IgD-negative memory B cell (primary cell): ENCODE data around the gene SOCS1. TPM values are rescaled to one million over a fixed set of nuclear protein-coding genes. Genes with fewer than 3 reads are reported as not detected.

ENCODE experiments used
- H3K27ac Mint-ChIP-seq, 3 donors: one replicate each; pipeline ENCODE4 v1.8.0; 2020 to 2022; ENCODE audit warnings: mild to moderate bottlenecking in 3 of 3, mixed read lengths in 3 of 3, moderate library complexity in 1 of 3
- H3K27me3 Mint-ChIP-seq: one replicate; pipeline ENCODE4 v1.8.0; 2021; ENCODE audit warnings: mixed read lengths
- H3K36me3 Mint-ChIP-seq: one replicate; pipeline ENCODE4 v1.8.0; 2020; ENCODE audit warnings: mild to moderate bottlenecking, mixed read lengths
- H3K4me1 Mint-ChIP-seq, 3 donors: one replicate each; pipeline ENCODE4 v1.8.0; 2020 to 2022; ENCODE audit warnings: mixed read lengths in 3 of 3, mild to moderate bottlenecking in 1 of 3
- H3K4me3 Mint-ChIP-seq, 4 donors: one replicate each; pipeline ENCODE4 v1.8.0; 2020 to 2022; ENCODE audit warnings: mild to moderate bottlenecking in 4 of 4, mixed read lengths in 4 of 4, moderate library complexity in 3 of 4
- H3K9me3 Mint-ChIP-seq, 3 donors: one replicate each; pipeline ENCODE4 v1.8.0; 2020 to 2021; ENCODE audit warnings: mixed read lengths in 3 of 3, mild to moderate bottlenecking in 1 of 3
- polyA plus RNA-seq: library from polyadenylated mRNA; unstranded; fragments of 300-500 nt; fragmentation: Illumina TruSeq; gene quantifications from one replicate; pipeline ENCODE4 v1.2.3, GENCODE V29; 2021

The SOCS1 gene
- polyA plus RNA-seq, 1 donor from 2014 or later, result 39.1 TPM

DNA sequence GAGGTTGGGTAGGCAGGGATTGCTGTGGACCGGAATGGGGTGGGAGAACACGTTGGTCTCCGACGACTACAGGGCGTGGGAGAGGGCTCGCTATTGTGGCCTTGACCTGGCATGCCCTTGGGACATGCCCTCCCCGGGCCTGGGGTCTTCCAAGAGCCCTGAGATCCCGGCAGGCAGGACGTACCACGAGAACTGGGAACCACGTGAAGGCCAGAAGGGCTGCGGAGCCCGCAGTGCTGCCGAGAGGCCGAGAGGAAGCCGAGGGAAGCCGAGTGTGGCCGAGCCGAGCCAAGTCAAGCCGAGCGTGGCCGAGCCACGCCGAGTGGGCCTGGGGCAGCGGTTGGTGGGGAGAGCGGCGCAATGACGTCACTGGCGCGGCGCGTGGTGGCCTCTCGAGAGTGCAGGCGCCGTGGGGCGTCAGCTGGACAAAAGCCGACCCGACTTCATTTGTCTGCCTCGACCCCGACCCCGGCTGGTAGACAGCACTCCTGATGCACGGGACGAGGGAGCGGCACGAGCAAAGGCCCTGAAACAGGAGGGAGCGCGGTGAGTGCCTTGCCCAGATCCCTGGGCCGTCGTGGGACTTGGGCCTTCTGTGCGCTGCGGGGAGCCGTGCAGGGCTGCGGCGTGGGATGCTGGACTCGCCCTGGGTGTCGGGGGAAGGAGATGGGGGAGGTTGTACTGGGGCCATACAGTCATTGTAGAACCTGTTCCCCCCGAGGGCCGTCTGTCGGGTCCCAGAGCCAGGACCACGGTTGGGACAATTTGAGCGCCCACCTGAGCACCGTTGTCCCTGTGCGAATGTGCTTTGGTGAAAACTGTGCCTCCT is 6.6 kb downstream of the SOCS1 start:
- H3K4me1 Mint-ChIP-seq, result peaks cover 14 to 25% (median 24%) of the 10 kb centered on the region in 3 donors
- peaks cover 1% of the 10 kb centered on the region for H3K36me3 Mint-ChIP-seq
- peak overlapping the region in 1 of 4 donors; percentile 12 for H3K4me3 Mint-ChIP-seq
- peak overlapping the region in 2 of 3 donors; percentile 39 to 98 for H3K27ac Mint-ChIP-seq
- no peaks in the 10 kb centered on the region for H3K9me3 Mint-ChIP-seq
- no peaks in the 10 kb centered on the region for H3K27me3 Mint-ChIP-seq

DNA sequence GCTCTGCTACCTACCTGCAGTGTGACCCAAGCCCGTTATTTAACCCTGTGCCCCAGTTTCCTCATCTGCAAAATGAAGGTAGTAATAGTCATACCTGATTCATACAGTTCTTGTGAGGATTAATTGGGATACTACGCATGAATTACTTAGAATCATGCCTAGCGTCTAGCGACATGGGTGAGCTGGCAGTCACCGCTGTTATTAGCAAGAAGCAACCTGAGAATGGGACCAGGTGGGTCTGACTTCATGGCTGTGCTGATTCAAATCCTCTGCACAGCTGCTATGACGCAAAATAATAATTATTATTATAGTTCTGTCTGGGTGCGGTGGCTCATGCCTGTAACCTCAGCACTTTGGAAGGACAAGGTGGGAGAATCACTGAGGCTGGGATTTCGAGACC is 7.9 kb downstream of the SOCS1 start:
- H3K27ac Mint-ChIP-seq, result peak overlapping the region in 1 of 3 donors; percentile 25
- H3K4me1 Mint-ChIP-seq, result peaks cover 5 to 17% (median 15%) of the 10 kb centered on the region in 3 donors
- H3K4me3 Mint-ChIP-seq, result peak overlapping the region in 2 of 4 donors; percentile 48 to 67
- peaks cover 1% of the 10 kb centered on the region for H3K36me3 Mint-ChIP-seq
- no peaks in the 10 kb centered on the region for H3K27me3 Mint-ChIP-seq
- H3K9me3 Mint-ChIP-seq, result no peaks in the 10 kb centered on the region

DNA sequence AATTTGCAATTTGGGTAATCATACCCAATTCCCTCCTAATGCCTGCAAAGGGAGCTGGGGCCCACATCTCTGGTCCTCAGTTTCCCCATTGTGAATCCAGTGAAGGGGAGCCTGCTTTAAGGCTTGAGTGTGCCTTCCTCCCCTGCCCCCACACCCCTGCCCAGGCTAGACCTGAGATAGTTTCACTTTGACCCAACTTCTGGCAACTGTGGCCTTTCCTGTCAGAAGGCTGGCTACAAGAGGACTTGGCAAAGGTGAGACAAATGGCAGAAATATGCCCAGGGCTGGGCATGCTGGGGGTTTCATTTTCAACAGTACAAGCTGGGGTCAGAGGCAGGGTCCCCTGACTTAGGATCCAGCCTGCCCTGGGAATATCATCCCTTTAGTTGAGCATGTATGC is 10.0 kb downstream of the SOCS1 start:
- H3K27me3 Mint-ChIP-seq, result no peaks in the 10 kb centered on the region
- no peak overlapping the region for H3K27ac Mint-ChIP-seq

DNA sequence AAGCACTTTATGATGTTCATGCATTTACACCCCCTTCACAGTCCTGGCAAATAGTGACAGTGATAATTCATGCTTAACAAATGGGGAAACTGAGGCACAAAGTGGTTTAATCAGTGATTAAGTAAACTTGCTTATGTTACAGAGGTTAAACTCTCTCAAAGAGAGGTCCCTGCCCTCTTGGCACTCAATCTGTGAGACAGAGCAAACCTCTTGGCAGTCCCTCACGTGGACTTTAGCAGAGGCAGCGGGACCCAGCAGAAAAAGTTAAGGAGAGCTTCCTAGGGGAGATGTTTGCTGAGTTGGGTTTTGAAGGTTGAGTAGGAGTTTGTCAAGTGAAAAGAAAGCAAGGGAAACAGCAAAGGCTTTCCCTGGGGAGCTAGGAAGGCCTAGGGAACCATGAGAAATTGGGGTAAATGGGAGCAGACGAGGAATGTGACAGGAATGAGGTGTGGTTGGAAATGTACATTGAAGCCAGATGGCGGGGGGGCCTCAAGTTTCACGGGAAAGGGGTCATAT is 10.7 kb downstream of the SOCS1 start:
- Mint-ChIP-seq H3K27me3 (no peaks in the 10 kb centered on the region), H3K36me3 (no peaks in the 10 kb centered on the region), H3K9me3 (no peaks in the 10 kb centered on the region), H3K4me1 (peaks cover 0 to 5% (median 2%) of the 10 kb centered on the region in 3 donors), H3K27ac (no peak overlapping the region), H3K4me3 (peak overlapping the region in 1 of 4 donors; percentile 6)

More for the DNA sequence above, 10.0 kb downstream of the SOCS1 start:
- H3K36me3 Mint-ChIP-seq, result no peaks in the 10 kb centered on the region
- no peak overlapping the region for H3K4me3 Mint-ChIP-seq
- no peaks in the 10 kb centered on the region for H3K9me3 Mint-ChIP-seq
- peaks cover 0 to 5% (median 2%) of the 10 kb centered on the region in 3 donors for H3K4me1 Mint-ChIP-seq

DNA sequence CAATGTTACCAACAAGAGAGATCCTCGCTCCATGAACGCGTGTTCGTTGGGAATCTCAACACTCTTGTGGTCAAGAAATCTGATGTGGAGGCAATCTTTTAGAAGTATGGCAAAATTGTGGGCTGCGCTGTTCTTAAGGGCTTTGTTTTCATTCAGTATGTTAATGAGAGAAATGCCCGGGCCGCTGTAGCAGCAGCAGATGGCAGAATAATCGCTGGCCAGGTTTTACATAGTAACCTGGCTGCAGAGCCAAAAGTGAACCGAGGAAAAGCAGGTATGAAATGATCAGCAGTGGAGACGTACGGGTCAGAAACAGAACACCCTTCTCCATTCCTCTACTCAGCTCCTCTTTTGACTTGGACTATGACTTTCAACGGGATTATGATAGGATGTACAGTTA is 13.3 kb downstream of the SOCS1 start:
- no peaks in the 10 kb centered on the region for H3K27me3 Mint-ChIP-seq
- H3K36me3 Mint-ChIP-seq, result no peaks in the 10 kb centered on the region

DNA sequence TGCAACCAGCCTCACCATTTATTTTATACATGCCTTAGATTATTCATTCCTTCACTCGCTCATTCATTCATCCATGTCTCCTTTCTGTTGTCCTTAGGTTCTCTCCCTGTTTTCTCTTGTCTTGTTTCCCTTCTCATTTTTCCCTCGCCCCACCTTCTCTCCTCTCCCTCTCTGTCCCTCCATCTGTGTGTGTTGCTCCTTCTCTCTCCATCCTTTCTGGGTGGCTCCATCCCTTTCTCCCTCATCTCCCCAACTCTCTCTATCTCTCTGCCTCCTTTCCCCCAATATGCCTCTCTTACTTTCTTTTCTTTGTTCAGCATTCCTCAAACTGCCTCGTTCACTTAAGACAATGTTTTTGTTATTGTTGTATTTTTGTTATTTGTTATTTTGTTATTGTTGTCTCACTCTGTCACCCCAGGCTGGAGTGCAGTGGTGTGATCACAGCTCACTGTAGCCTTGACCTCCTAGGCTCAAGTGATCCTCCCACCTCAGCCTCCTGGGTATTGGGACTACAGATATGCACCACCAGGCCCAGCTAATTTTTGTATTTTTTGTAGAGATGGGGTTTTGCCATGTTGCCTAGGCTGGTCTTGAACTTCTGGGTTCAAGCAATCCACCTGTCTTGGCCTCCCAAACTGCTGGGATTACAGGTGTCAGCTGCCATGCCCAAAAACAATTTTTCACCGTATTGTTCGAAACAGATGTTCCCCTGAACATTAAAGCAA is 14.4 kb downstream of the SOCS1 start:
- H3K4me3 Mint-ChIP-seq, result no peak overlapping the region
- H3K4me1 Mint-ChIP-seq, result peaks cover 0 to 2% (median under 1%) of the 10 kb centered on the region in 3 donors
- H3K27ac Mint-ChIP-seq, result no peak overlapping the region
- H3K36me3 Mint-ChIP-seq, result no peaks in the 10 kb centered on the region
- no peaks in the 10 kb centered on the region for H3K9me3 Mint-ChIP-seq
- no peaks in the 10 kb centered on the region for H3K27me3 Mint-ChIP-seq

More for the DNA sequence above, 13.3 kb downstream of the SOCS1 start:
- Mint-ChIP-seq H3K4me3 (no peak overlapping the region), H3K27ac (no peak overlapping the region), H3K4me1 (peaks cover 0 to 2% (median 2%) of the 10 kb centered on the region in 3 donors), H3K9me3 (no peaks in the 10 kb centered on the region)

DNA sequence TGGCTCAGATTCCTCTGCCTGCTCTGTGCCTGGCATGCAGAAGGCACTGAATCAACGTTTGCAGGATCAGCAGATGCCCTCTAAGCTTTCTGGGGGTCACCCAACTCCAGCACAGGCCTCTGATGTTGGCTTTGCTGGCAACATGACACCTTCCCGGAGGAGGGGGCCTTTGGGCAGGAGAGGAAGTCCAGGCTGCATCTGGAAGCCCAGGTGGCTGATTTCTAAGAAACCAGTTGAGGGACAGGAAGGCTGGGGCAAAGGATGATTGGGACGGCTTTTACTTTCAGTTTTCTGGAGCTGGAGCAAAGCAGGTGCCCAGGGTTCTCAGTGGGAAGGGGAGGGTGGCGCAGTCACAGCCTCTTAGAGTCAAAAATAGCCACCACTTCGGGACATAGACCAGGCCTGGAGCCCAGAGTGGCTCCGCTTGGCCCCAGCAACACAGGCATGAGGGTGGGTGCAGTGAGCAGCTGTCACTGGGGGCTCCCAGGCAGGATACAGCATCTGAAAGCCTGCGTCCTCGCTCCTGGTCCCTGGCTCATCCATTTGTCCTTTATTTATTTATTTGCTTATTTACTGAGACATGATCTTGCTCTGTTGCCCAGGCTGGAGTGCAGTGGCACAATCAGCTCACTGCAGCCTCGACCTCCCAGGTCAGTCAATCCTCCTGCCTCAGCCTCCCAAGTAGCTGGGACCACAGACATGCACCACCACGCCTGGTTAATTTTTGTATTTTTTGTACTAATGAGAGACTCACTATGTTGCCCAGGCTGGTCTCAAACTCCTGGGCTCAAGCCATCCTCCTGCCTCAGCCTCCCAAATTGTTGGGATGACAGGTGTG is 15.1 kb downstream of the SOCS1 start:
- Mint-ChIP-seq H3K27ac (no peak overlapping the region), H3K36me3 (no peaks in the 10 kb centered on the region), H3K4me1 (peaks cover 0 to 2% (median 0%) of the 10 kb centered on the region in 3 donors), H3K4me3 (peak overlapping the region in 1 of 4 donors; percentile 67), H3K27me3 (no peaks in the 10 kb centered on the region), H3K9me3 (no peaks in the 10 kb centered on the region)

DNA sequence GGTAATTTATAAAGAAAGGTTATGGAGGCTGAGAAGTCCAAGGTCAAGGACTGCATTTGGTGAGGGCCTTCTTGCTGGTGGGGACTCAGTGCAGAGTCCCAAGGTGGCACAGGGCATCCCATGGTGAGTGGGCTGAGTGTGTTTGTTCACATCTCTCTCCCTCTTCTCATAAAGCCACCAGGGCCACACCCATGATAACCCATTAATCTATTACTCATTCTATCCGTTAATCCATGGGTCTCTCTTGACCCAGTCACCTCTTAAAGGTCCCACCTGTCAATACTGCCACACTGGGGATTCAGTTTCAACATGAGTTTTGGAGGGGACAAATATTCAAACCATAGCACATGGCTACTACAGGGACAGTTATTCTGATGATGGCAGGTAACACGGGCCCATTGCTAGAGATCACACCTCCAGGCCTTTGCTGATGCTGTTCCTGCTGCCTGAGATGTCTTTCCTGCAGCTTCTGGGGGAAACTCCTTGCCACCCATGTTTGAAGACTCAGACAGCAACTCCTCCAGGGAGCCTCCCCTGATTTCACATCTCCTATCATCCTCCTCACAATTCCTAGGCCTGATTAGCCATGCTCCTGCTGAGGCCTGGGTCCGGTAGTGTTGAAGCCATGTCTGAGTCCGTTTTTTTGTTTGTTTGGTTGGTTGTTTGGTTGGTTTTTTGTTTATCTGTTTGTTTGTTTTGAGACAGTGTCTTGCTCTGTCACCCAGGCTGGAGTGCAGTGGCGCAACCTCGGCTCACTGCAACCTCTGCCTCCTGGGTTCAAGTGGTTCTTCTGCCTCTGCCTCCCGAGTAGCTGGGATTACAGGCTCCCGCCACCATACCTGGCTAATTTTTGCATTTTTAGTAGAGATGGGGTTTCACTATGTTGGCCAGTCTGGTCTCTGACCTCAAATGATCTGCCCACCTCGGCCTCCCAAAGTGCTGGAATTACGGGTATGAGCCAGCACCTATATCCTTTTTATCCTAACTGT is 16.1 kb downstream of the SOCS1 start:
- peak overlapping the region in 1 of 4 donors; percentile 30 for H3K4me3 Mint-ChIP-seq
- H3K27ac Mint-ChIP-seq, result peak overlapping the region in 1 of 3 donors; percentile 35
- no peaks in the 10 kb centered on the region for H3K9me3 Mint-ChIP-seq
- peaks cover 0 to under 1% (median 0%) of the 10 kb centered on the region in 3 donors for H3K4me1 Mint-ChIP-seq
- H3K36me3 Mint-ChIP-seq, result no peaks in the 10 kb centered on the region
- no peaks in the 10 kb centered on the region for H3K27me3 Mint-ChIP-seq

DNA sequence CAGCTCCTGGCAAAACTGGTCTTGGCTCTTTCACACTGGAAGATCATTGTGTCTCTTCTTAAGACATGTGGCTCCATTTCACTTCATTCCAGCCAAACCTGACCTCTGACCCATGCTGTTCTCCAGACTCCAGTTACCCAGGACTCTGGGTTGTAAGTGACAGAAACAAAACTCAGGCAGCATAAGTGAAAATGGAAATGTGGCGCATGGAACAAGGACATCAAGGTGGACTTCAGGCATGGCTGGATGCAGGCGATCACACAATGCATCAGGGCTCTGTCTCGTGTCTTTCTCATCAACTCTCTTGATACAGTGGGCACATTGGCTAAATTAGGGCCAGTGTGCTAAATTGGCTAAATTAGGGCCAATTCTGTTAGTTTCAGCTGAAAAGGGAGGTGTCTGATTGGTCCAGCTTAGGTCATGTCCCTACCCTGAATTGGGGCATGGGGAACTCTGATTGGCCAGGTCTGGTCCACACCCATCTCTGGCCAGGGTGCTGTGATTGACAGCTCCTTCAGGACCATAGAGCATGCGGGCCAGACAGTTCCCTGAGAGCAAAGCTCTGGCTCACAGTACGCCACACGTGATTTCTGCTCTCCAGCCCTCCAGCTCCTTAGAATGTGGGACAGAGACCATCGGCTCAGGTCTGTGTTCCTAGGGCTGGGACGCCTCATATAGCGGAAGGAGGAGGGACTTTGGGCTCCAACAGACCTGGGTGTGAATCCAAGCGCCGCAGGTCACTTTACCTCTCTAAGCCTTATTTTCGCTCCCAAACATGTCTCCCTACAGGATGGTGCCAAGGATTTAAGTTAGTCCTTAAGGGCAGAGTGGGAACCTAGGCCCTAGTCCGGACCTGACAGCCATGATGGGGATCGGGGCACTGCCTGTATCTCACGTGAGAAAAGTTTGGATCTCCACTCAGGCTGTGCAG is 17.5 kb downstream of the SOCS1 start:
- H3K27me3 Mint-ChIP-seq, result no peaks in the 10 kb centered on the region
- no peaks in the 10 kb centered on the region for H3K9me3 Mint-ChIP-seq
- no peaks in the 10 kb centered on the region for H3K36me3 Mint-ChIP-seq
- H3K4me1 Mint-ChIP-seq, result peaks cover 0 to 4% (median 0%) of the 10 kb centered on the region in 3 donors
- H3K4me3 Mint-ChIP-seq, result no peak overlapping the region
- H3K27ac Mint-ChIP-seq, result no peak overlapping the region

DNA sequence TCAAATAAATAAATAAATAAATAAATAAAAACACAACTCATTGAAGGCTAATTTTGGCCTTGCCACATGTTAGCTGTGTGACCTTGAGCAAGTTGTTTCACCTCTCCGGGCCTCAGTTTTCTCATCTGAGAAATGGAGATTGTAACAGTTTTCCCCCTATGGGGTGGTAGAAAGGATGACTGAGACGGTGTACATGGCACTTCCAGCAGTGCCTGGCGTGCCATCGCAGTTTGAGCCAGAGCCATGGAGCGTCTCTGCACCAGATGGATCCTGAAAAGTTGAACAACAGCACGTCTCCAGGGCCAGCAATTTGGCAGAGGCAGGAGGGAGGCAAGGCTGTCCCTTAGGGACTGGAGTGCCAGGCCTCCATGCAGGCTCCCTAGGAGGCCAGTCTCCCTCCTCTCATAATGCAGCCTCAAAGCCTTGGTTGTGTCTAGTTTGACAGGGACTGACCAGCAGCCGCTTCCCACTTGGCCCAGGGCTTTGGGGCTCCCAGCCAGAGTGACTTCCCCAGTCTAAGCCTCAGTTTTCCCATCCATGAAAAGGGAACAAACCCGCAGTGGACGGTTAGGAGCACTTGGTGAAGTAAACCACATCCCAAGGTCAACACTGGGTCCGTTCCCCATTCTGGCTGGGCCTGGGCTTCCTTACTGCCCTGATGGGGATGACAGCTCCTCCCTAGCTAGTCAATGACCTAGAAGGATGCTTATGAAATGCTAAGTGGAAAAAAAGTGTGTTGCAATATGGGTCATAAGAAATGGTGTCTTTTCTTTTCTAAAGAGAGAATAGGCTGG is 19.3 kb downstream of the SOCS1 start:
- peaks cover 5 to 12% (median 6%) of the 10 kb centered on the region in 3 donors for H3K4me1 Mint-ChIP-seq
- H3K27ac Mint-ChIP-seq, result no peak overlapping the region
- no peaks in the 10 kb centered on the region for H3K9me3 Mint-ChIP-seq
- no peak overlapping the region for H3K4me3 Mint-ChIP-seq
- no peaks in the 10 kb centered on the region for H3K27me3 Mint-ChIP-seq
- no peaks in the 10 kb centered on the region for H3K36me3 Mint-ChIP-seq

DNA sequence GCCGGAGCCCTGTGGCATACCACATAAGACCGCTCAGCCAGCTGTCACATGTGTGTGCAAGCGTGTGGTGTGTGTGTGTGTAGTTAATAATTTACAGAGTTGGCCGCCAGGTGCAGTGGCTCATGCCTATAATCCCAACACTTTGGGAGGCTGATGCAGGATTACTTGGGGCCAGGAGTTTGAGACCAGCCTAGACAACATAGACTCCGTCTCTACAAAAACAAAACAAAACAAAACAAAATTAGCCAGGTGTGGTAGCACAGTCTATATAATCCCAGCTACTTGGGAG is 20.4 kb downstream of the SOCS1 start:
- H3K36me3 Mint-ChIP-seq, result no peaks in the 10 kb centered on the region
- H3K4me3 Mint-ChIP-seq, result no peak overlapping the region
- H3K9me3 Mint-ChIP-seq, result no peaks in the 10 kb centered on the region
- H3K4me1 Mint-ChIP-seq, result peaks cover 5 to 14% (median 6%) of the 10 kb centered on the region in 3 donors
- no peak overlapping the region for H3K27ac Mint-ChIP-seq
- H3K27me3 Mint-ChIP-seq, result no peaks in the 10 kb centered on the region

DNA sequence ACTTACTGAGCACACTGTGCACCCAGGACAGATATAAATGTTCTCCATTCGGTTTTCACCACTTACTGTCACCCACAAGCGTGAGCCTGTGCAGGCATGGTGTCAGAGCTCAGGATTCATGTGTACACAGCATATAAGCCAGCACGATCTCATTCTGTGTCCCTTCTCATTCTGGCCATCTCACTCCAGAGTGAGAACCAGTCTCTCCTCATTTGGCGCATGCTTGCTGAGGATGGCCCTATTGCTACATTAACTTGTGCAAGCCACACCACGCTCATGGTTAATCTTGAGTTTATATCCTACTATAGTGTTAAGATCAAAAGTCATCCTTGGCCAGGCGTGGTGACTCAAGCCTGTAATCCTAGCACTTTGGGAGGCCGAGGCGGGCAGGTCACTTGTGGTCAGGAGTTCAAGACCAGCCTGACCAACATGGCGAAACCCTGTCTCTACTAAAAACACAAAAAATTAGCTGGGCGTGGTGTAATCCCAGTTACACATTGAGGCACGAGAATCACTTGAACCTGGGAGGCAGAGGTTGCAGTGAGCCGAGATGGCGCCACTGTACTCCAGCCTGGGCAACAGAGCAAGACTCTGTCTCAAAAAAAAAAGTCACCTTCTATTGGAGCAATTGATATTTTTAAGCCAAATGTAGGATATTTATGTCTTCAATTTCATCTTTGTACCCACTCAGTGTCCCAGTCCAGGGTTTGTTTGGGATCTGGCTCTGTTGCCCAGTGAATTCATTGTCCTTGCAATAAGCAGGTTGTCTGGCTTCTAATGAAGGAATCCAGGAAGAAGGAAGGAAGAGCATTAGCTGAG is 20.9 kb downstream of the SOCS1 start:
- no peak overlapping the region for H3K27ac Mint-ChIP-seq
- no peaks in the 10 kb centered on the region for H3K27me3 Mint-ChIP-seq
- peaks cover 5 to 14% (median 6%) of the 10 kb centered on the region in 3 donors for H3K4me1 Mint-ChIP-seq
- no peaks in the 10 kb centered on the region for H3K36me3 Mint-ChIP-seq
- H3K4me3 Mint-ChIP-seq, result peak overlapping the region in 1 of 4 donors; percentile 6
- H3K9me3 Mint-ChIP-seq, result no peaks in the 10 kb centered on the region
